AML-193 (cell line): ENCODE data around the gene RBFOX2.
"Not testable (repeated sequence)": the region's sequence is repeated elsewhere in the genome, so short reads cannot be mapped to it uniquely, and the experiment has no call there.

Experiments
- DNase-seq, 2 experiments: peaks; one replicate each; lab custom pipeline; 2025; lab: John Stamatoyannopoulos, UW

RBFOX2 gene

GRCh38 chr22:35830305-35830704 is 198.3 kb downstream of the RBFOX2 start:
- no peak for DNase-seq

GRCh38 chr22:35824256-35824655 is 204.4 kb downstream of the RBFOX2 start:
- no peak for DNase-seq

GRCh38 chr22:35821654-35822053 is 207.0 kb downstream of the RBFOX2 start:
- no peak for DNase-seq

GRCh38 chr22:35819421-35819820 is 209.2 kb downstream of the RBFOX2 start:
- DNase-seq, result no peak

- no peak for DNase-seq
Observed at GRCh38 chr22:35818897-35819296, 209.7 kb downstream of the RBFOX2 start.

- no peak for DNase-seq
Observed at GRCh38 chr22:35812600-35812999, 216.0 kb downstream of the RBFOX2 start.

GRCh38 chr22:35811670-35812069 is 217.0 kb downstream of the RBFOX2 start:
- DNase-seq, result no peak

- DNase-seq, result no peak
Observed at GRCh38 chr22:35809816-35810215, 218.8 kb downstream of the RBFOX2 start.

- DNase-seq, result no peak
Observed at GRCh38 chr22:35808377-35808776, 220.2 kb downstream of the RBFOX2 start.

GRCh38 chr22:35806668-35807067 is 222.0 kb downstream of the RBFOX2 start:
- not testable (repeated sequence) for DNase-seq

- no peak for DNase-seq
Observed at GRCh38 chr22:35805466-35805865, 223.2 kb downstream of the RBFOX2 start.

GRCh38 chr22:35804421-35804820 is 224.2 kb downstream of the RBFOX2 start:
- no peak for DNase-seq

- no peak for DNase-seq
Observed at GRCh38 chr22:35802885-35803284, 225.7 kb downstream of the RBFOX2 start.

GRCh38 chr22:35801301-35801700 is 227.3 kb downstream of the RBFOX2 start:
- not testable (repeated sequence) for DNase-seq

- no peak for DNase-seq
Observed at GRCh38 chr22:35799150-35799549, 229.5 kb downstream of the RBFOX2 start.

GRCh38 chr22:35797411-35797810 is 231.2 kb downstream of the RBFOX2 start:
- no peak for DNase-seq

GRCh38 chr22:35795476-35795875 is 233.1 kb downstream of the RBFOX2 start:
- DNase-seq, result no peak

GRCh38 chr22:35792506-35792905 is 236.1 kb downstream of the RBFOX2 start:
- no peak for DNase-seq

- DNase-seq, result not testable (repeated sequence)
Observed at GRCh38 chr22:35791788-35792187, 236.8 kb downstream of the RBFOX2 start.

- DNase-seq, result peak in 1 of 2 experiments; percentile 1
Observed at GRCh38 chr22:35785181-35785923, 243.3 kb downstream of the RBFOX2 start.

- no peak for DNase-seq
Observed at GRCh38 chr22:35784633-35785032, 244.0 kb downstream of the RBFOX2 start.

- no peak for DNase-seq
Observed at GRCh38 chr22:35783943-35784614, 244.5 kb downstream of the RBFOX2 start.

GRCh38 chr22:35782504-35782903 is 246.1 kb downstream of the RBFOX2 start:
- DNase-seq, result no peak

GRCh38 chr22:35781898-35782297 is 246.7 kb downstream of the RBFOX2 start:
- DNase-seq, result no peak
